HG03064 (cell line): ENCODE measurements around the gene LZIC.

ENCODE experiments used
- ATAC-seq: cut with Tn5 transposase; IDR thresholded peaks from one replicate; pipeline ENCODE4 v1.9.1; 2021; ENCODE audit warnings: low read depth; ENCODE audit not compliant: unreplicated experiment

LZIC gene

GRCh38 chr1:9910423-9911178 lies 32.6 kb downstream of the LZIC start:
- peak; percentile 94 for ATAC-seq

GRCh38 chr1:9910076-9910422 lies 33.1 kb downstream of the LZIC start, which contains the start of gene CTNNBIP1:
TSS of gene CTNNBIP1 (minus strand) at chr1:9910269. CDS start at chr1:9872064, 38,205 bp downstream.
- peak; percentile 74 for ATAC-seq

DNA sequence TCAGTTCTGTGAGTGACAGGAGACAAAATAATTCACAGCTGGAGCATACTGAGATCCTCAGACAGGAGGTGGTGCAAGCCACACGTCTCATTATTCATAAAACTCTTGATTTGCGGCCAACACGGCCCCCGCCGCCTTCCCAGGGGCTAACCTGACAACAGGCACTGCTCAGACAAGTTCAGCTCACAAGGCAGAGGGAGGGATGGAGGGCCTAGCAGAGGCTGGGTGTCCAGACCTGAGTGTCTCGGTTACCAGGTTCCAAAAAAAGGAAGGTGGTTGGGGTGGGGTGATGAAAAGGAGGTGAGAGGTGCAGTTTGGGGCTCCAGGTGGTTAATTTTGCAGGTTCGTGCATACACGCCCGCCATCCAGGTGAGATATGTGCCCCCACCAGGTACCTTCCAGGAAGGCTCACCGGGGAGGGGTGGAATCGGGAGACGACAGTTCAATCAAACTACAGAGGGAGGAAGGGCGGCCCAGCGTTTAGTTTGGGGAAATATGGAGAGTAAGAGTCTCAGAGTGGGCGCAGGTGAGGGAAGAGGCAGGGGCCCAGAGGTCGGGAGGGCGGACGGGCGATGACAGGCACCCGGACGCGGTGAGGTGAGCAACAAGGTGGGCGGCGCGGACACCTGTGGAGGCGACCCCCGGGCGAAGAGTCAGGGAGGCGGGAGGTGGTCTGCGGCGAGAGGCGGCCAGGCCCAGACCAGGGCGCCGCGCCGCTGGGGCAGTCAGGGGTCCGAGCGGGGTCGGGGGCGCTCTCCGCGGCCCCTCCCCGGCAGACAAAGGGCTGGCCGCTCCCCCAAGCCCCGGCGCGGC lies 33.8 kb downstream of the LZIC start:
- peak; percentile 9 for ATAC-seq

DNA sequence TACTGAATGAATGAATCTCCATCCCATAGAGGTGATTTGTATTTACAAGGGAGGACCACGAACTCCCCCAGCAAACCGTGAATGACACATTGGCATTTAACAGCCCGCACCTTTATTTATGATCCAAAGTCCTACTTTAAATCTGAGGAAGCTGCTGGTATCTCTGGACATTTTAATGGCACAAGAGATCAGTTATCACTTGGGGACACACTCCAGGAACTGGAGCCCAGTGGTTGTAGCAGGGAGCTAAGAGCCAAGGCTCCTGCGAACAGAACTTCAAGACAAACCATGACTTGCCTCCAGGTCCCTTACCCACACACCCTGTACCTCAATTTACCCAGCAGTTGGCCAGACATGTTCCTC lies 34.3 kb downstream of the LZIC start:
- no peak for ATAC-seq

- no peak for ATAC-seq
Observed at GRCh38 chr1:9907441-9907840, 35.8 kb downstream of the LZIC start.

- no peak for ATAC-seq
Observed at GRCh38 chr1:9906466-9906865, 36.7 kb downstream of the LZIC start.

- ATAC-seq = no peak
Observed at GRCh38 chr1:9905010-9905409, 38.2 kb downstream of the LZIC start.

DNA sequence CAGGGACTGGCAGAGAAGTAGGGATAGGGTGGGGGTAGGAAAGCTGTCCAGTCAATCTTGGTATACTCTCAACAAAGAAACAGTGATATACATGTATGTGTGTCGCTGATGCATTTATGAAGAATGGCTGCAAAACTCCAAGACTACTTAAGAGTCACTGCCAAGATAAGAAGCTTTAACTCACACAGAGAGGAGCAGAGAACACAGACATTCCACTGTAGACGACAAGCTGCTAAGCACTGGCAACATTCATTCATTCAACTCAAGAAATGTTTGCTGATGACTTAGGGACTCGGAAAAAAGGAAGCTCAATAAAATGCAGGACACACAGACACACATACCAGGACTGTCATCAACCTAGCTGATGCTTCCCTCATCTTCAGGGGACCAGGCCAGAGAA lies 38.6 kb downstream of the LZIC start:
- no peak for ATAC-seq

- ATAC-seq = no peak
Observed at GRCh38 chr1:9903801-9904527, 39.2 kb downstream of the LZIC start.

DNA sequence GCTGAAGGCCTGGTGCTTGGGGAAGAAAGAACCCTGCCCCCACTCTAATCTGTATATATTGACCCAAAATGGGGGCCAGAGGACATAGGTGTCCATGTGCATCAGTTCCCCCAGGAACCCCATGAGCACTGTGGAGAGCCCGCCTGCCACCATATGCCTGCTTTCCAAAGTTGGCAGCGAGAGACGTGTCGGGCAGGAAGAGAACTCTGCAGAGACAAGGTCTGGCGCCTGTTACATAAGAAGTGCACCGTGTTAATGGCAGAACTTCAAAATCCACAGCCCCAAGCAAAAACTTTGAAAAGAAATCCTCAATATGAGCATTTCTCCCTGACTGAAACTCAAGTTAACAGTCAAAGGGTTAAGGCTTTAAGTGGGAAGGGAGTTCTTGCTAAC lies 41.1 kb downstream of the LZIC start:
- ATAC-seq = no peak

GRCh38 chr1:9901148-9902059 lies 41.8 kb downstream of the LZIC start:
- ATAC-seq = no peak

DNA sequence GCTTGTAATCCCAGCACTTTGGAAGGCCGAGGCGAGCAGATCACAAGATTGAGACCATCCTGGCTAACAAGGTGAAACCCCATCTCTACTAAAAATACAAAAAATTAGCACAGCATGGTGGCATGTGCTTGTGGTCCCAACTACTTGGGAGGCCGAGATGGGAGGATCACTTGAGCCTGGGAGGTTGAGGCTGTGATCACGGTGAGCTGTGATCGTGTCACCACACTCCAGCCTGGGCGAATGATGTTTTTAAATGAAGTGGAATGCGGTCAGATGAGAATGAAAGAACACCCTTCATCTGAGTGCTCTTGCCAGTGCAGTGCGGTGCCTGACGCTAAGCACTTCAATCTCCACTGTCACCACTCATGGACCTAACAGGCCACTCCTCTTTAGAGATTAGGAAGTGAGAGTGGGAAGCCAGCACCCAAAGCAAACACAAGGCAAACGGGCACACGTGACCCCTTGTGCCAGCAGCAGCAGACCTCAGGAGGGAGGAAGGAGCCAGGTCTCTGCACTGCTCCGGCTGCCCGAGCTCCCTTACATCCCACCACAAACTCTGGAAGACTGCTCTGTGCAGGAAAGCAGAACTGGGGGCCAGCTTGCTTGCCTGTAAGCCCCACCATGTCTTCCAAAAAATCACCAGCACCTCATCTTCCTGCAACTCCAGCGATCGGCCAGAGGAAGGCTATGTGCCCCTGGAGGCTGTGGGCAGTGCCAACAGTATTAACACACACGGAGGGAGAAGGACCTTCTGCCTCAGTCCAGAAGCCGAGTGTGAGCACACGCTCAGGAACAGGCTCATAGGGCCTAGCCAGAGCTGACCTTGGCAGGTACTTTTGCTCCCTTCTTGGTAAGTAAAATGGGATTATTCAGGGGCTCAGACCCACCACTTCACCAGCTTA lies 42.8 kb downstream of the LZIC start:
- no peak for ATAC-seq

GRCh38 chr1:9894115-9894514 lies 49.1 kb downstream of the LZIC start:
- no peak for ATAC-seq

DNA sequence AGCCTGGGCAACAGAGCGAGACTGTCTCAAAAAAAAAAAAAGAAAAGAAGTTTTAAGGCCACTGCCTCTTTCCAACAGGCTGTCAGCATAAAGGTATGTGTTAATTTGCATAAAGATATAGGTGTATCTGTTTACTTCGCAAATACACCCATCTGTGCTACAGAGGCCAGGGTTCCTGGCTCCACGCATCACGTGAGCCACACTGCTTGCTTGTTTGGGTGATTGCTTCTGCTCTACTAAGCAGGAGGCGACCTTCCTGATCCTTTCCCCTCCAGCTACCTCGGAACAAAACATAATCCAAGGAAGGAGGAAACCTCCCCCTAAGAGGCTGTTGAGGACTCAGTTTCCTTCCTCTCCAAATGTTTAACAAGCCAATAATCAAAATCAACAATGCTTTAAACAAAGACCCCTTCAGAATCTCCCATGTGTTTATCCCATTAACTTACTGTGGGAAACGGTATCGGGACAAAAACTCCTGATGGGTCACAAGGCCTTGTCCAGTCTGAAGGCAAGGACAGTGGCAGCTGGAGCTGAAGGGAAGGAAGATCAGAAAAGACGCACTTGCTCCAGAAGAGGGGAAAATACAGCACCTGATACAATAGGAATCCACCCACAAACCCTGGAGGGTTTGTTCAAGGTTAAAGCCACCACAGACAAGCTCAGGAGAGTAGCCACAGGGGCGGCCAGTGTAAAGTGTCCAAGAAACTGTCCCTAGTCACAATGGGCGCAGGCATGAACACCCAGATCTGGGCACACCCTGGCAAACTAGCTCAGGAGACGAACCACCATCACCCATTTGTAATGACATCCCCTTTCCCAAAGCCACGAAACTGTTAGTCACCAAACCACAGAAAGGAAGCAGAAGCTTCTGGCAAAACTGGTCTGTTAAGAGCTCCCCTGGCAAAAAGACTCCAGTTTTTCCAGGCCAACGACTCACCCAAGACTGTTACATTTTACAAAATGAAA lies 50.3 kb downstream of the LZIC start:
- no peak for ATAC-seq

GRCh38 chr1:9891207-9891606 lies 52.0 kb downstream of the LZIC start:
- no peak for ATAC-seq

- no peak for ATAC-seq
Observed at GRCh38 chr1:9890224-9890731, 52.9 kb downstream of the LZIC start.

GRCh38 chr1:9889411-9889810 lies 53.8 kb downstream of the LZIC start:
- ATAC-seq = no peak

- ATAC-seq = no peak
Observed at GRCh38 chr1:9888886-9889285, 54.3 kb downstream of the LZIC start.
